Stimulated activated CD4-positive, alpha-beta T cell treated with anti-CD3 and anti-CD28 coated beads, TNF-alpha, amount 100 ng/mL, for 4 hours (primary cell): ENCODE data around the gene PYGM.
"Not testable (repeated sequence)": the region's sequence is repeated elsewhere in the genome, so short reads cannot be mapped to it uniquely, and the experiment has no call there.

Source experiments
- DNase-seq, 3 experiments: peaks; one replicate each; pipeline ENCODE4 v3.0.0-alpha.2; 2020; ENCODE audit warnings: low read depth in 3 of 3

The PYGM gene

GRCh38 chr11:64716473-64717267 is 43.1 kb downstream of the PYGM start:
- DNase-seq: no peak

- no peak for DNase-seq
Observed at GRCh38 chr11:64715756-64716472, 43.9 kb downstream of the PYGM start.

GRCh38 chr11:64715110-64715509 is 44.7 kb downstream of the PYGM start:
- DNase-seq: no peak

GRCh38 chr11:64714666-64715065 is 45.1 kb downstream of the PYGM start:
- no peak for DNase-seq

GRCh38 chr11:64713781-64714363 is 45.9 kb downstream of the PYGM start:
- DNase-seq: no peak

GRCh38 chr11:64713016-64713707 is 46.6 kb downstream of the PYGM start:
- no peak for DNase-seq

GRCh38 chr11:64712430-64713015 is 47.3 kb downstream of the PYGM start:
- DNase-seq: no peak

- no peak for DNase-seq
Observed at GRCh38 chr11:64711956-64712362, 47.8 kb downstream of the PYGM start.

GRCh38 chr11:64711138-64711955 is 48.4 kb downstream of the PYGM start:
- no peak for DNase-seq

GRCh38 chr11:64710418-64711137 is 49.2 kb downstream of the PYGM start:
- DNase-seq: no peak

- DNase-seq: no peak
Observed at GRCh38 chr11:64705501-64705900, 54.3 kb downstream of the PYGM start.

GRCh38 chr11:64703048-64703447 is 56.7 kb downstream of the PYGM start:
- DNase-seq: no peak

GRCh38 chr11:64701956-64702355 is 57.8 kb downstream of the PYGM start:
- not testable (repeated sequence) for DNase-seq

GRCh38 chr11:64698427-64698826 is 61.3 kb downstream of the PYGM start:
- no peak for DNase-seq

GRCh38 chr11:64697663-64698375 is 62.0 kb downstream of the PYGM start:
- DNase-seq: no peak
